ENCODE measurements around the gene ZNF638. TPM values are rescaled to one million over a fixed set of nuclear protein-coding genes. Genes with fewer than 3 reads are reported as not detected.

ZNF638 gene
- total RNA-seq, 3 donors from 2014 or later (not counting 1 experiment from before 2014, with no cell fraction given), result 104 to 126 (median 113) TPM

DNA sequence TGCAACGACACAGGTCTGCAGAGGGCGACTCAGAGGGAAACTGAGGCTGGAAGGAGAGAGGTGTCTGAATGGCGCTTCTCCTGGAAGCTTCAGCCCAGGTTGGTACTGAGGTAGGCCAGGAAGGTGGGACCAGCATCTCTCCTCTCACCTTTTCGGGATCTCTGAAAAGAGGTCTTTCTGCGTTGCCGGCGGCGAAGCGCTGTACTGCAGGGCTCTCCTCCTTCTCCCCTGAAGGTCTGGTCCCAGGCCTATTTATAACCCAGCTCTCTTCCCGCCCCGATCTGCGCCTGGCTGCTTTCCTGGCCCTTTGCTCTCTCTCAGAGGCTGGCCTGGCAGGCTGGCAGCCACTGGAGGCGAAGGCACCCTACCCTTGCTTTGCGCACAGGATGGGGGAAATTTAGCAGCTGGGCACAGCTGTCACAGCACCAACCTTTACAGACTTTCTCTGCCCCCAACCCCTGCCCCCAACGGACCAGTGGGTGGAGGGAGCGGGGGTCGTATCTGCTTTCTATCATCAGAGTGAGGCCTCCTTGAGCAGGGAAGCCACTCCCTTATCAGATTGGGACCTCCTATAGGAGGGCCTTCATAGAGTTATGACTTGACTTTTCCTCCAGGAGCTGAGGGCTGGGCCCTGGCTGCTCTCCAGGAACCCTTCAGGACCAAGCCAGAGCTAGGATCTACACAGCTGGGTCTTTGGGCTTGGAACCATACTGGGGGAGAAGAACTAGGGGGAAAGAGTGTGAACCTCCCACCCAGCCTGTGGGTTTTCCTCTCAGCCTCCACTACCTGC lies 122.8 kb downstream of the ZNF638 start:
- Mint-ChIP-seq H3K4me1 (peaks cover 38 to 66% of the 10 kb centered on the region in 2 donors), H3K27me3 (ENCODE audit: low read depth in 2 of 2) (peaks cover 28 to 46% of the 10 kb centered on the region in 2 donors)

DNA sequence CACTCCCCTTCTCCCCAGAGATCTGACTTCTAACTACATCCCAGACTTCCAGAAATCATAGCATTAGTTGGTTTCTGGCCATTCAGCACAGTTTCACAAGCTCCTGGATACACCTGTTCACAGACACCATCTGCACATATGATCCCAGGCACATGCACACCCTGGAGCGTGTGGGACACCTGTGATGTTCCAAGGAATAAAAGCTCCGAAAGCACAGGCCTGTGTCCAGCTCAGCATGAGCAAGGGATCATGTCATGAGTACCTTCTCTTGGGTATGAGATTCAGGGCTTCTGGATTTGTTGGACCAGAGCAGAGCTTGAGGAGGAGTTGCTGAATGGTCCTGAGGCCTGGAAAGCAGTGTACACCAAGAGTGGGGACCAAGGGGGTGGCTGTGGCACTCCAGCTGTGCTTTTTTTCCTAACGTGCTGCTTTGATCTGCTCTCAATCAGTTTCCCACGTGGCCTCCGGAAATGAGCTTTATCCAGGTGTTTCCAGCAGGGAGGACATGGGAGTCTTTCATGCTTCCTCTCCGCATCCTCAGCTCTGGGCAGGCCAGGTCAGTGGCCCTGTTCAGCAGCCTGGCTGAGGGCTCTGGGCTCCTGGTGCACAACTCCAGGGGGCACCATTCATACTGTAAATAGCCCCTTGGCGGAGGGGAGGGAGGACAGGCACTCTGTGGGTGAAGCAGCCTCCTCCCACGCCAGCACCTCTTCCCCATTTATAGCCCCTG lies 123.6 kb downstream of the ZNF638 start:
- no peaks in the 10 kb centered on the region for H3K36me3 Mint-ChIP-seq
- intact Hi-C loops (cut with micrococcal nuclease), result no loop called here
- Histone ChIP-seq H3K36me3 (ENCODE audit: control insufficient read depth, insufficient read depth, low read length) (no peaks in the 10 kb centered on the region), H3K27ac (ENCODE audit: low read length) (no peak overlapping the region), H3K4me3 (ENCODE audit: low read length) (no peak overlapping the region), H3K4me1 (ENCODE audit: control insufficient read depth, insufficient read depth, low read length) (peaks cover 54% of the 10 kb centered on the region), H3K27me3 (ENCODE audit: control insufficient read depth, insufficient read depth, low read length) (peaks cover 11% of the 10 kb centered on the region), H3K9me3 (ENCODE audit: control insufficient read depth, insufficient read depth, low read length) (no peaks in the 10 kb centered on the region)
- no peaks in the 10 kb centered on the region for H3K9me3 Mint-ChIP-seq
- TF ChIP-seq, protein P1, sequence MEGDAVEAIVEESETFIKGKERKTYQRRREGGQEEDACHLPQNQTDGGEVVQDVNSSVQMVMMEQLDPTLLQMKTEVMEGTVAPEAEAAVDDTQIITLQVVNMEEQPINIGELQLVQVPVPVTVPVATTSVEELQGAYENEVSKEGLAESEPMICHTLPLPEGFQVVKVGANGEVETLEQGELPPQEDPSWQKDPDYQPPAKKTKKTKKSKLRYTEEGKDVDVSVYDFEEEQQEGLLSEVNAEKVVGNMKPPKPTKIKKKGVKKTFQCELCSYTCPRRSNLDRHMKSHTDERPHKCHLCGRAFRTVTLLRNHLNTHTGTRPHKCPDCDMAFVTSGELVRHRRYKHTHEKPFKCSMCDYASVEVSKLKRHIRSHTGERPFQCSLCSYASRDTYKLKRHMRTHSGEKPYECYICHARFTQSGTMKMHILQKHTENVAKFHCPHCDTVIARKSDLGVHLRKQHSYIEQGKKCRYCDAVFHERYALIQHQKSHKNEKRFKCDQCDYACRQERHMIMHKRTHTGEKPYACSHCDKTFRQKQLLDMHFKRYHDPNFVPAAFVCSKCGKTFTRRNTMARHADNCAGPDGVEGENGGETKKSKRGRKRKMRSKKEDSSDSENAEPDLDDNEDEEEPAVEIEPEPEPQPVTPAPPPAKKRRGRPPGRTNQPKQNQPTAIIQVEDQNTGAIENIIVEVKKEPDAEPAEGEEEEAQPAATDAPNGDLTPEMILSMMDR (IDR thresholded peaks at IDR 0.05), result no peak
- H3K4me1 Mint-ChIP-seq, result peaks cover 30 to 58% of the 10 kb centered on the region in 2 donors
- ATAC-seq, result no peak
- WGBS (ENCODE audit: insufficient coverage), result 76% methylated on average over 8 of the region's 8 CpGs
- peaks cover 28 to 46% of the 10 kb centered on the region in 2 donors for H3K27me3 Mint-ChIP-seq (ENCODE audit: low read depth in 2 of 2)
- peak overlapping the region; percentile 40 for H3K4me3 Mint-ChIP-seq
- H3K27ac Mint-ChIP-seq, result no peak overlapping the region
- no peak for DNase-seq

More for the DNA sequence above, 122.8 kb downstream of the ZNF638 start:
- WGBS (ENCODE audit: insufficient coverage), result 69% methylated on average over 17 of the region's 17 CpGs
- no peaks in the 10 kb centered on the region for H3K36me3 ChIP-seq (ENCODE audit: control insufficient read depth, insufficient read depth, low read length)
- DNase-seq (no peak), ATAC-seq (no peak)
- Mint-ChIP-seq H3K9me3 (no peaks in the 10 kb centered on the region), H3K36me3 (no peaks in the 10 kb centered on the region), H3K27ac (no peak overlapping the region), H3K4me3 (peak overlapping the region; percentile 63)
- peaks cover 11% of the 10 kb centered on the region for H3K27me3 ChIP-seq (ENCODE audit: control insufficient read depth, insufficient read depth, low read length)
- TF ChIP-seq, protein P1 (IDR thresholded peaks at IDR 0.05), result no peak
- H3K9me3 ChIP-seq (ENCODE audit: control insufficient read depth, insufficient read depth, low read length), result no peaks in the 10 kb centered on the region
- H3K27ac ChIP-seq (ENCODE audit: low read length), result no peak overlapping the region
- H3K4me1 ChIP-seq (ENCODE audit: control insufficient read depth, insufficient read depth, low read length), result peaks cover 61% of the 10 kb centered on the region
- H3K4me3 ChIP-seq (ENCODE audit: low read length), result peak overlapping the region; percentile 33
- intact Hi-C loops (cut with micrococcal nuclease), result no loop called here

DNA sequence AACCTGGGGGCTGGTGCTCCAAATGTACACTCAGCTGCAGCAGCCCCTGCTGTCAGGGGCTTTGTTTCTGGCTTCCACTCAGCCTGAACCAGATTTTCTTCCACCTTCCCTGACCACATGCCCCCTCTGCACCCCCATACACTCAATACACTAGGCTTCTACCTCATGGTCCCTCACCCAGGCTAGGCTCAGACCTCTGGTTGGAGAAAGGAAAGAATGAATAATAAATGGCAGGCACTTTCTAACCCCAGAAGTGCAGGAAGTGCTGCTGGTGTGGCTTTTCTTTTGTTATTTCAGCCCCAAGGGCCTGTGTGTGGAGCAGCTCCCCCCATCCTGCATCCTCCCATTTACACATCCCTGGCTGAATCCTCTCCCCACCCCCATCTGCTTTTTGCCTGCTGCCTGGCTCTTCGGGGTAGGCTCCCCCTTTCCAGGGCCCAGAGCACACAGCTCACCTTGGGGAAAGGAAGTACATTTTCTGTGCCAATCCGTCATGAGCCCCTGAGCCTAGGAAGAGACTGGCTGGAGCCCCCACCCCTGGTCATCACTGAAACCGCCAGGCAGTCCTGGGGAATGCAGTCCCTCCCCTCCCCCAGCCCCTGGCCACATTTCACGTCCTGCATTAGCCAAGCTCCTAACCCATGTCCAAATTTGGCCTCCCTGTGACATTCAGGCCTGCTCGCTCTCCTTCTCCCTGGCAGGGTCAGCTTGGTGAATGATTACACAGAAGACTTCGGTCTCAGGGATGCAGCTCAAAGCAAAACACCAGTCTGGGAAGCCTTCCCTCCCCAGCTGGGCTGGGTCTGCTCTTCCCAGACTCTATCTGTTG lies 124.4 kb downstream of the ZNF638 start:
- no peak overlapping the region for H3K4me3 ChIP-seq (ENCODE audit: low read length)
- DNase-seq (no peak), ATAC-seq (no peak)
- H3K4me1 ChIP-seq (ENCODE audit: control insufficient read depth, insufficient read depth, low read length), result peaks cover 47% of the 10 kb centered on the region
- H3K27me3 Mint-ChIP-seq (ENCODE audit: low read depth in 2 of 2), result peaks cover 28 to 44% of the 10 kb centered on the region in 2 donors
- H3K27me3 ChIP-seq (ENCODE audit: control insufficient read depth, insufficient read depth, low read length), result peaks cover 11% of the 10 kb centered on the region
- H3K36me3 ChIP-seq (ENCODE audit: control insufficient read depth, insufficient read depth, low read length), result no peaks in the 10 kb centered on the region
- H3K9me3 ChIP-seq (ENCODE audit: control insufficient read depth, insufficient read depth, low read length), result no peaks in the 10 kb centered on the region
- 72% methylated on average over 6 of the region's 6 CpGs for WGBS (ENCODE audit: insufficient coverage)
- no peak overlapping the region for H3K27ac ChIP-seq (ENCODE audit: low read length)
- TF ChIP-seq, protein P1 (IDR thresholded peaks at IDR 0.05), result no peak
- H3K4me1 Mint-ChIP-seq, result peaks cover 25 to 53% of the 10 kb centered on the region in 2 donors
- H3K4me3 Mint-ChIP-seq, result peak overlapping the region; percentile 40
- no peaks in the 10 kb centered on the region for H3K9me3 Mint-ChIP-seq
- no peak overlapping the region for H3K27ac Mint-ChIP-seq
- no peaks in the 10 kb centered on the region for H3K36me3 Mint-ChIP-seq
- intact Hi-C loops (cut with micrococcal nuclease), result no loop called here

Data from natural killer cell (primary cell).